Endothelial cell (in vitro differentiated cells): ENCODE data around the gene PIANP. TPM values are rescaled to one million over a fixed set of nuclear protein-coding genes. Genes with fewer than 3 reads are reported as not detected.

Experiments used
- DNase-seq: peaks from one replicate; pipeline ENCODE4 v3.0.0; 2021; ENCODE audit warnings: low spot score
- H3K27ac Mint-ChIP-seq: one replicate; pipeline ENCODE4 v1.8.0; 2021; ENCODE audit warnings: mixed read lengths, inconsistent platforms; ENCODE audit not compliant: unreplicated experiment
- H3K27me3 Mint-ChIP-seq: one replicate; pipeline ENCODE4 v1.8.0; 2021; ENCODE audit warnings: mild to moderate bottlenecking, moderate library complexity, mixed read lengths, inconsistent platforms; ENCODE audit not compliant: unreplicated experiment
- H3K36me3 Mint-ChIP-seq: one replicate; pipeline ENCODE4 v1.8.0; 2021; ENCODE audit warnings: mild to moderate bottlenecking, low read depth, mixed read lengths, inconsistent platforms; ENCODE audit not compliant: unreplicated experiment
- H3K4me1 Mint-ChIP-seq: one replicate; pipeline ENCODE4 v1.8.0; 2021; ENCODE audit warnings: mild to moderate bottlenecking, mixed read lengths, inconsistent platforms; ENCODE audit not compliant: unreplicated experiment
- H3K4me3 Mint-ChIP-seq: one replicate; pipeline ENCODE4 v1.8.0; 2021; ENCODE audit warnings: mild to moderate bottlenecking, mixed read lengths, inconsistent platforms; ENCODE audit not compliant: unreplicated experiment
- H3K9me3 Mint-ChIP-seq: one replicate; pipeline ENCODE4 v1.8.0; 2021; ENCODE audit warnings: mixed read lengths, inconsistent platforms; ENCODE audit not compliant: unreplicated experiment
- CTCF ChIP-seq: fragments of 200-600 bp; sonication (generic); IDR thresholded peaks from one replicate; pipeline ENCODE4 v1.5.0; 2021; ENCODE audit warnings: antibody characterized with exemption; ENCODE audit not compliant: unreplicated experiment
- total RNA-seq: library from RNA; stranded (reverse); fragmentation: NEBNext Ultra II Directional; extraction: Animal tissue kit (Norgen Biotek cat#: 25700); gene quantifications from one replicate; pipeline ENCODE4 v1.2.1, GENCODE V29; 2021; ENCODE audit not compliant: unreplicated experiment

The PIANP gene
- total RNA-seq, 1 donor from 2014 or later: 2.0 TPM

- Mint-ChIP-seq H3K27me3 (peaks cover 18% of the 10 kb centered on the region), H3K36me3 (peaks cover 29% of the 10 kb centered on the region), H3K4me3 (no peak overlapping the region), H3K4me1 (peaks cover 27% of the 10 kb centered on the region), H3K27ac (no peak overlapping the region), H3K9me3 (no peaks in the 10 kb centered on the region)
- no peak for TF ChIP-seq CTCF
- DNase-seq: no peak
These were observed 6.7 kb downstream of the PIANP start for GRCh38 chr12:6693832-6694355.

DNA sequence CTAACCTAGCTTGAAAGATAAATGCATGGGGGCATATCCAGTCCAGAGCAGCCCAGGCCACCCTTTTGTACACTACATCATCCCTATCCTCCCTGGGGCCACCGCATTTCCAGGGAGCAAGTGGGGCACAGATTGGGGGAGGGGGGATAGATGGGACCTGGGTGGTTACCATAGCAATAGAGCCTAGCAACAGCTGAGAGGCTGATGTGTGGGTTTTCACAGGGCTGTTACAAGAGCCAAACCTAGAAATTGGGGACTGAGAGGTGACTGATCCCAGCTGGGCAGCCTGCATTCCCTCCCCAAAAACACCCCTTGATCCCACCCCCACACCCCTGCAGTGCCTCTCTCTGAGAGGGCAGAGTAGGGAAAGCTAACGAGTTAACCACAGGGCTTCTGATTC is 7.7 kb downstream of the PIANP start:
- no peak for DNase-seq
- peaks cover 19% of the 10 kb centered on the region for H3K27me3 Mint-ChIP-seq
- H3K27ac Mint-ChIP-seq: peak overlapping the region; percentile 57
- H3K4me1 Mint-ChIP-seq: peaks cover 35% of the 10 kb centered on the region
- H3K36me3 Mint-ChIP-seq: peaks cover 29% of the 10 kb centered on the region
- H3K9me3 Mint-ChIP-seq: no peaks in the 10 kb centered on the region
- H3K4me3 Mint-ChIP-seq: peak overlapping the region; percentile 71
- TF ChIP-seq CTCF: no peak

GRCh38 chr12:6691473-6691872 is 9.1 kb downstream of the PIANP start:
- no peak for DNase-seq
- Mint-ChIP-seq H3K4me3 (no peak overlapping the region), H3K4me1 (peaks cover 49% of the 10 kb centered on the region), H3K27me3 (peaks cover 18% of the 10 kb centered on the region), H3K27ac (peak overlapping the region; percentile 67), H3K9me3 (no peaks in the 10 kb centered on the region), H3K36me3 (peaks cover 28% of the 10 kb centered on the region)
- no peak for TF ChIP-seq CTCF

DNA sequence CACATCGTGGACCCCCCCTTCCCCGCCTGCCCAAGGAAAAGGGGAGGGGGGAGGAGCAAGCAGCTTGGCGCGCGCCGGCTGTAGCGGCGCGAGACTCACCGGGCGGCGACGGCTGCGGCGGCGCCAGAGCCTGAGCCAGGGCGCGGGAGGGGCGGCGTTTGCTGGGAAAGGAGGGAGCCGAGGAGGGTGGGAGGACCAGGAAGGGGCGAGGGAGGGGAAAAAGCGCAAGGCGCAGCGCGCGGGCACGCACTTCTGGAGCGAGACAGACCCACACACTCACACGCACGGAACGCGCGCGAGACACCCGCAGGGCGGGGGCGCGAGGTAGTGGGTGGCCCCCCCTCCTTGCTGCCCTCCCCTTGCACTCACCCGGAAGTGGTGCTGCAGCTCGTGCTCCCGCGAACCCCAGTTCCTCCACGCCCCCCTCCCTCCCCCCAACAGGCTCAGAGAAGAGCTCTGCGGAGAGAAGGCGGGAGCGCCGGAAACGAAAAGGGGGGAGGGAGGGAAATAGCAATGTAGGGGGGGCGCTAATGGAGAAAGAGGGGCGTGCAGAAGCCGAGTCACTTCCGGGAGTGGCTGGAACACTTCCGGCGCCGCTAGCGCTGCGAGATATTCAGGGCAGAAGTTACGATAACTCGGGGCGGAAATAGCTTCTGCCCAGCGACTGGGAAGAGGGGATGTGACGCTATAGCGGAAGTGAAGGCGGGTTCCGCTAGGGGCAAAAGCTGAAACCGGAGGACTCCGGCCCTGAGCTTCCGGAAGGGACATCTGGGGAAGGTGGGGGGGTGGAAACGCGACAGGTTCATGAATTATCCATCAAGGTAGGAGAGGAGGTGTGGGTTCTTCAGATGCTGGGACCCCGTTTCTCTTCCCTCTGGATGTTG is 11.4 kb downstream of the PIANP start, which contains the start of gene ZNF384:
Gene ZNF384, minus strand, starts transcription at position 377 of the 884 bp plus-strand sequence. CDS start 9,855 bp downstream, outside the sequence.
- peaks cover 25% of the 10 kb centered on the region for H3K36me3 Mint-ChIP-seq
- H3K4me1 Mint-ChIP-seq: peaks cover 57% of the 10 kb centered on the region
- H3K9me3 Mint-ChIP-seq: no peaks in the 10 kb centered on the region
- peaks cover 18% of the 10 kb centered on the region for H3K27me3 Mint-ChIP-seq
- peak; percentile 88 for DNase-seq
- H3K4me3 Mint-ChIP-seq: peak within 1 kb of the TSS; percentile 98
- no peak for TF ChIP-seq CTCF
- peak within 1 kb of the TSS; percentile 99 for H3K27ac Mint-ChIP-seq

DNA sequence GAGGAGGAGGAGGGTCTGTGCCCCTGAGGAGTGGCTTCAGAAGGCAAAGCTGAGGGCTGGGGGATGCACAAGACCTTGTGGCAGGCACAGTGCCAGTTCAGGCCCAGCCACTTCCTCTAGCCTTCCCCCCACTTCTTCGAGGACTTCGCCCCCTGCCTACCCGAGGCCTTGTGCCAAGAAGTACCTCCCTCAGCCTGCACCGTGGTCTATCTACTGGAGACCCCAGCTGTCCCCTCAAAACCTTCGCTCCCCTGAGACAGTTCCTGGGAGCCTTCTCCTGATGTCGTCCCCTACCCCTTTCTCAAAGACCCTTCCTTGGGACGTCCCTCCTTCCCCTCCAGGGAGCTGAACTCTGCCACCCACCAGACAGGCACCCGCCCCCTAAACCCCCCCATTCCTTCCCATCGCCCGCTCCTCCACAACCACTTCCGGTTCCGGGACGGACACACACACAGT is 12.0 kb downstream of the PIANP start:
- Mint-ChIP-seq H3K4me3 (peak overlapping the region; percentile 98), H3K27ac (peak overlapping the region; percentile 99), H3K36me3 (peaks cover 20% of the 10 kb centered on the region), H3K4me1 (peaks cover 54% of the 10 kb centered on the region), H3K27me3 (peaks cover 15% of the 10 kb centered on the region), H3K9me3 (no peaks in the 10 kb centered on the region)
- TF ChIP-seq CTCF: no peak
- peak; percentile 28 for DNase-seq
